Esophagus (tissue), 2 donors: ENCODE measurements around the gene SVIP. TPM values are rescaled to one million over a fixed set of nuclear protein-coding genes. Genes with fewer than 3 reads are reported as not detected.

ENCODE experiments used
- H3K27ac ChIP-seq, 2 donors: one replicate each; pipeline ENCODE4 v1.5.1; 2013; ENCODE audit warnings: low read depth in 2 of 2, mild to moderate bottlenecking in 2 of 2, inconsistent platforms in 1 of 2, low read length in 1 of 2, moderate library complexity in 1 of 2
- H3K27me3 ChIP-seq, 2 donors: one replicate each; pipeline ENCODE4 v1.6.1; 2013; ENCODE audit warnings: low read length in 2 of 2, control low read depth in 1 of 2, mild to moderate bottlenecking in 1 of 2; ENCODE audit not compliant: insufficient read depth in 2 of 2, control insufficient read depth in 1 of 2
- H3K36me3 ChIP-seq, 2 donors: one replicate each; pipeline ENCODE4 v1.6.1; 2013; ENCODE audit warnings: low read length in 1 of 2; ENCODE audit not compliant: control insufficient read depth in 2 of 2, insufficient read depth in 2 of 2
- H3K4me1 ChIP-seq, 2 donors: one replicate each; pipeline ENCODE4 v1.6.1; 2013; ENCODE audit warnings: low read length in 1 of 2; ENCODE audit not compliant: control insufficient read depth in 2 of 2, insufficient read depth in 2 of 2
- H3K4me3 ChIP-seq, 2 donors: one replicate each; pipeline ENCODE4 v1.5.1; 2013; ENCODE audit warnings: low read length in 2 of 2, mild to moderate bottlenecking in 2 of 2, low read depth in 1 of 2, moderate library complexity in 1 of 2
- H3K9me3 ChIP-seq, 2 donors: one replicate each; pipeline ENCODE4 v1.6.1; 2013; ENCODE audit warnings: mild to moderate bottlenecking in 2 of 2, low read depth in 1 of 2, low read length in 1 of 2, moderate library complexity in 1 of 2; ENCODE audit not compliant: control insufficient read depth in 2 of 2, insufficient read depth in 1 of 2
- WGBS, 2 donors: extraction: QIAGEN DNeasy Blood & Tissue Kit; methylation state at CpG; one replicate each; pipeline ENCODE4 v1.1.7; 2013; 5-methylcytosine and 5-hydroxymethylcytosine counted together
- polyA plus RNA-seq, 2 donors: library from polyadenylated mRNA; stranded (reverse); fragments of 200-250 nt; gene quantifications; one replicate each; pipeline ENCODE4 v1.2.3, GENCODE V29; 2013
- donor health status: healthy with polysubstance abuse.
- donor health status: Bipolar disorder and iron deficiency.

The SVIP gene
- polyA plus RNA-seq, 2 donors, result 9.2 to 10.3 TPM

DNA sequence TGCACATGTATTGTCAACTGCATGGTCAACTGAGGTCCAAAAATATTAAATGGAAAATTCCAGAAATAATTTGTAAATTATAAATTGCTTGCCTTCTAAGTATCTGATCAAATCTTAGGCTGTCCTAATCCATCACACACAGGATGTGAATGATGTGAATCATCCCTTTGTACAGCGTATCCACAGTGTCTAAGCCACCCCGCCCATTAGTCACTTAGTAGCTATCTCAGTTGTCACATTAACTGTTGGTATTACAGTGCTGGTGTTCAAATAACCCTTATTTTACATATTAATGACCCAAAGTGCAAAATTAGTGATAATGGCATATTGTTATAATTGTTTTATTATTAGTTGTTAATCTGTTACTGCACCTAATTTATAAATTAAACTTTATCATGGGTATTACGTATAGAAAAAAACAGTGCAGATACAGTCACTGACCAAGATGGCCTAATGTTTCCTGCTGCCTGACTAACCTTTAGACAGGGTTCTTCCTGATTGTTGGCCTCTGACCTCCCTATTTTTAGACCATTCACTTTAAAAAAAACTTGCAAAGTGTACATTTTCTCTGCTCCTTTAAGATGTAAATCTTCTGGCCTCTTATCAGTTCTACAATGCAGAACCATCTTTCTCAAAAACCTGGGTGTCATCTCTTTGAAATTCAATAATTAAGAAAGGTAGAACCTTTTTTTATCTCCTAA is 2.9 kb upstream of the SVIP start:
- no peak overlapping the region for H3K27ac ChIP-seq
- H3K36me3 ChIP-seq, result no peaks in the 10 kb centered on the region
- H3K9me3 ChIP-seq, result no peaks in the 10 kb centered on the region
- no peaks in the 10 kb centered on the region for H3K4me1 ChIP-seq
- no peaks in the 10 kb centered on the region for H3K27me3 ChIP-seq
- no peak overlapping the region for H3K4me3 ChIP-seq
- 61 to 62% methylated on average over 3 of the region's 3 CpGs for WGBS, 2 donors

DNA sequence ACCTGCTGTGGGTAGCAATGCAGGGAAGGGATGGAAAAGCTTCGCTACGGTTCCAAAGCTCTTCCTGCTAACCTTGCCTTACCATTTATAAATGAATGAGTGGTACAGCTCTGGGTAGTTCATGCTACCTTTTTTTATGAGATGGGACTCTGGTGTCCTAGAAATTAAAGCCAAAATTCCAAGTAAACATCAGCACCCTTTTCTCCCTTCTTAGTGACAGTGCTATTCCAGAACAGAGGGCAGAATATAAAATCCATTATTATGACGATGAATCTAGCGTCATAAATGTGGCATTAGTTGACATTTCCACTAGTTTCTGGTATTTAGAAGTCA is 447 bp upstream of the SVIP start:
- Histone ChIP-seq H3K4me1 (no peaks in the 10 kb centered on the region), H3K27ac (no peak overlapping the region), H3K9me3 (no peaks in the 10 kb centered on the region), H3K4me3 (peak overlapping the region in 1 of 2 donors; percentile 27), H3K36me3 (no peaks in the 10 kb centered on the region), H3K27me3 (no peaks in the 10 kb centered on the region)
- 14 to 15% methylated on average over 4 of the region's 4 CpGs for WGBS, 2 donors

DNA sequence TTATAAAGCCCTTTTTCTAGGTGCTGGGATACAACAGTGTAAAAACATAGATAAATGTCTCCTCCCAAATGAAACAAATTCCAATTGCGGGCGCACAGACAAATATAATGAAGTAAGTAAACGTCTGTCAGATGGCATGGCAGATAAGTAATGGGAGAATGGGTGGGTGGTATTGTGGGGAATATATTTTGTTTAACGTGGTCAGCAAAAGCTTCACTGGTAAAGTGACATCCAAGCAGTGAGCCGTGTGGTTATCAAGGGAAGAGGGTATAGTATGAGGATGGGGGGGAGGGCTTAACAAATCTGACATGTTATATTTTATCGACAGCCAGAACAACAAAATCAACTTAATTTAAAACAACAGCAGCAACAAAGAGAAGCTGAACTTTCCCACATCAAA is 1.2 kb downstream of the SVIP start:
- no peak overlapping the region for H3K4me3 ChIP-seq
- H3K4me1 ChIP-seq, result no peaks in the 10 kb centered on the region
- H3K27ac ChIP-seq, result no peak overlapping the region
- peaks cover 0 to 3% of the 10 kb centered on the region in 2 donors for H3K36me3 ChIP-seq
- no peaks in the 10 kb centered on the region for H3K27me3 ChIP-seq
- H3K9me3 ChIP-seq, result no peaks in the 10 kb centered on the region
- WGBS, 2 donors, result 57 to 71% methylated on average over 6 of the region's 6 CpGs

DNA sequence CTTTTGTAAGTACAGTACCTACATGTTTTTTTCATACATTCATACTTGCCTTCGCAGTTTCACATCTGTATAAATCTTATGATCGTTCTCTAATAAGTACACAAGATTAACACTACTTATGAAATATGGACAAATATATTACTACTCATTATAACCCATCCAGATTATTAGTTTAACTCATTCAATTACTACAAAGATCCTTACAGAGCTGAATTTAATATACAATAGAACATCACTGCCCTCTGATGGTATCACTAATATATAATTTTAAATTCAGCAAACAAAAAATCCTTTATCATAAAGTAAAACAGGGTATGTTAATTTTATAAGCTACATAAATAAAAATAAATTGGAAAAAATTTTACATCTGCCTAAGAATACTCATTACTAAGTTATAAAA is 7.4 kb downstream of the SVIP start:
- Histone ChIP-seq H3K4me3 (no peak overlapping the region), H3K27ac (no peak overlapping the region), H3K4me1 (no peaks in the 10 kb centered on the region), H3K27me3 (no peaks in the 10 kb centered on the region), H3K9me3 (no peaks in the 10 kb centered on the region), H3K36me3 (peaks cover 0 to 3% of the 10 kb centered on the region in 2 donors)
- 96 to 98% methylated on average over 2 of the region's 2 CpGs for WGBS, 2 donors

DNA sequence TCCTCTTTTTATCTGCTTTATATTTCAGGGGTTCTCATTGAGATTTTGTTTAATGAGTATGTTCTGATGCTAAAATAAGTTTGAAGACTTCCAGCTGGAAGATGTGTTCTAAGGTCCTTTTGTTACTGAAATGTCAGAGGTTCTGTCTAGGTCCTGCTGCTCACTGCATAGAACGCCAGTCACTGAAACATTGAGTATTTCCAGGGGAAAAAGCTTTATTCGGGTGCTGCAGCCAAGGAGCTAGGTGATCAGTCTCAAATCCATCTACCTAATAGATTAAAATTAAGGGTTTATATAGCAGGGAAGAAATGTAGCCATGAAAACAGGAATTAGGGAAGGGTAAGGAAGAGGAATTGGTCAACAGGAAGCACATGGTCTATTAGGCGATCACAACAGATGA is 19.7 kb downstream of the SVIP start:
- Histone ChIP-seq H3K27me3 (no peaks in the 10 kb centered on the region), H3K9me3 (no peaks in the 10 kb centered on the region), H3K4me1 (no peaks in the 10 kb centered on the region), H3K4me3 (no peak overlapping the region), H3K27ac (no peak overlapping the region), H3K36me3 (no peaks in the 10 kb centered on the region)
- WGBS, 2 donors, result 89 to 93% methylated on average over 3 of the region's 3 CpGs

DNA sequence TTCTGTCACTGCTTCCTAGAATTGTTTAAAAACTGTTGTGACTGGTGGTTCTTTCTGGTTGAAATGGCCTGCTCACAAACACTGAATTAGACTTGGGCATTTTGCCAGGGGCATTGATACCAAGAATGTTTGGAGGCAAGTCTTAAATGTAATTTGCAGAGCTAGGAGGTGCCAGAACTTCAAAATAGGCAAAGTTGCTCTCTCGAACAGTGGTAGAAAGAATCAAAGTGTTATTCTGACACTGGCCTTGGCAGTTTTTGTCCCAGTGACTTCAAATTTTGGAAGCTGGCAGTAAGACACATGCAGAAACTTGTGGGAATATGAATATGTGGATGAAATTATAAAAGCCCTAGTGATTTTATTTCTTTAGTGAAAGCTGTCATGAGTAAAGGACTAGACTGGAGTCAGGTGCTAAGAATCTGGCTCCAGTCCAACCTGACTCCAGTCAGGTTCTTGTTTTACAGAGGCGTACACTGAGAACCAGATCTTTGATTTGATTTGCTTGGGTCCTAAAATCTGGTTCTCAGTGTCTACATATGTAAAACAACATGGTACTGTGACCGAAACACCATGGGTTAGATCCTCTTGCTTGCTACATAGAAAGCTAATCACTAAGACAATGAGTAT is 20.9 kb downstream of the SVIP start:
- Histone ChIP-seq H3K4me1 (no peaks in the 10 kb centered on the region), H3K4me3 (no peak overlapping the region), H3K9me3 (no peaks in the 10 kb centered on the region), H3K27me3 (no peaks in the 10 kb centered on the region), H3K27ac (no peak overlapping the region), H3K36me3 (no peaks in the 10 kb centered on the region)
- 62 to 68% methylated on average over 3 of the region's 3 CpGs for WGBS, 2 donors

DNA sequence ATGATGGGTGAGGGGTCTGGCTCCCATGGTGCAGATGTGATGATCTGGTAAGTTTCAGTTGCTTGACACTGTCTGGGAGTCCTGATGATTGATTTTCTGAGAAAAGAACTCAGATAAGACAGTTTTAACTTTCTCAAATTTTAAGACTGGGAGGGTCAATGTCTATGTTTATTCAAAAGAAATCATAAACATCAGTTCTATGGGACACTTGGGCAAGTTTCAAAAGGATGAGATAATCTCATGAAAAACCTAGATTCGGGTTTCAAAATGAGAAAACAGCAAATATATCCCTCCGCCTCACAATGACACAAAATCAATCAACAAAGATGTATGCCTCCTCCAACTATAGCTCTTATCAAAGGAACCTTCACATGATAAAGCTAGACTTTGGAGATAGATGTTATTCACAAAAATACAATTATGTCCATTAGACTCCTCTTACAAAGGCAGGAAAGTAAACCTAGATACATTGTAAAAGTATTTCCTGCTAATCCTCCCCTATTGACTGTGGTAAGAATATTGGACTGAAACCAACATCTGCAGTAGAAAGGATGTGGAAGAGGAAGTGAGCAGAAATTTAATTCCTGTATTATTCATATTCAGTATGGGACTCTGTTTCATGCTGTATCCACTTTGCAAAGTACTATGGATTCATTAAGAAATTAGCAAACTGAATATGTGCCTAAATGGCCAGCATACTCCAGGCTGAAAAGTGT is 21.6 kb downstream of the SVIP start:
- no peak overlapping the region for H3K4me3 ChIP-seq
- no peaks in the 10 kb centered on the region for H3K9me3 ChIP-seq
- H3K27me3 ChIP-seq, result no peaks in the 10 kb centered on the region
- no peaks in the 10 kb centered on the region for H3K36me3 ChIP-seq
- WGBS, 2 donors, result 64 to 71% methylated on average over 2 of the region's 2 CpGs
- H3K27ac ChIP-seq, result no peak overlapping the region
- H3K4me1 ChIP-seq, result no peaks in the 10 kb centered on the region

DNA sequence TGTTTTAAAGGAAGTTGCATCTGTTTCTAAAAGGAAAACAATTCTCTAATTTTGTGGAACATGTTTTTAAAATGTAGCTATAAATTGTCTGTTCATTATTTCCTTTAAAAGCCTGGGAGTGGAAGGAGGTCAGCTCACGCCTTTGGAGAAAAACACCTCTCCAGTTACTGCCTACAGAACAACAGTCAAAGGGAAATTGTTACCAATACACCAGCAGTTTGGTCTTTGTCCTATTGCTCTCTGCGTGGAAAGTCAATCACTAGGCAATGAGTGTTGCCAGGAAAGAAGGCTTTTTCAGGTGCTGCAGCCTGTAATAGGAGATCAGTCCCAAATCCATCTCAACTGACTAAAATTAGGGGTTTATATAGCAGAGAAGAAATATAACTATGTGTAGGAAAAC is 22.2 kb downstream of the SVIP start:
- Histone ChIP-seq H3K27ac (no peak overlapping the region), H3K9me3 (no peaks in the 10 kb centered on the region), H3K36me3 (no peaks in the 10 kb centered on the region), H3K27me3 (no peaks in the 10 kb centered on the region), H3K4me1 (no peaks in the 10 kb centered on the region), H3K4me3 (no peak overlapping the region)
- 74 to 82% methylated on average over 2 of the region's 2 CpGs for WGBS, 2 donors

DNA sequence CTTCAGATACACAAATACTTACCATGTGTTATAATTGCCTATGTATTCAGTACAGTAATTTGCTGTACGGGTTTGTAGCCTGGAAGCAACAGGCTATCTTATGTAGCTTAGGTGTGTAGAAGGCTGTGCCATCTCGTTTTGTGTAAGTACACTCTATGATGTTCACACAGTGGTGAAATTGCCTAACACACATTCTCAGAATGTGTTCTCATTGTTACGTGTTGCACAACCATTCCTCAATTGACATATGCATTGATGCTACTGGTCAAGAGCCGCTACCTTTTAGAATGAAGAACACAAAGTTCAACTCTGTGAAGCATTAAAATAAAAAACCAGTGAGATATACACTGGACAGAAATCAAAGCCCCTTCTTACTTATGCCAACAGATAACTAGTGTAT is 26.7 kb downstream of the SVIP start:
- Histone ChIP-seq H3K36me3 (no peaks in the 10 kb centered on the region), H3K4me3 (no peak overlapping the region), H3K9me3 (no peaks in the 10 kb centered on the region), H3K4me1 (no peaks in the 10 kb centered on the region), H3K27me3 (no peaks in the 10 kb centered on the region), H3K27ac (no peak overlapping the region)
- WGBS, 2 donors, result 84 to 89% methylated on average over 4 of the region's 4 CpGs

DNA sequence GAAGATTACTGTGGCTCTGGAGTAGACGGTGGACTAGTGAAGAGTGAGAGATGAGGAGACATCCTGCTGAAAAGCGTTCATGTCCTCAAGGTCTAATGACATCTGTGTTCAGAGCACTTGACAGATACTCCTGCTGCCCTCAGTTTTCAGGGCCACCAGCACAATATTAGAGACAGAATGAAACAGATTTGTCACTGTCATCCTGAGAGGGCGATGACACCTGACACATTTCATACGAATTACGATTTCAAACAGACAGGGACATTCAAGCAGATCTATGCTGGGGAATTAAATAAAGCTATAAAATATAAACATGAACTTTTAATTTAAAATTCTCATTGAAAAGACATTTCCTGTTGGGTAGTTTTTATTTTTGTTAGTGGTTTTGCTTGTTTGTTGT is 29.1 kb downstream of the SVIP start:
- H3K4me3 ChIP-seq, result no peak overlapping the region
- H3K4me1 ChIP-seq, result no peaks in the 10 kb centered on the region
- no peak overlapping the region for H3K27ac ChIP-seq
- 87 to 89% methylated on average over 5 of the region's 5 CpGs for WGBS, 2 donors
- no peaks in the 10 kb centered on the region for H3K27me3 ChIP-seq
- H3K36me3 ChIP-seq, result no peaks in the 10 kb centered on the region
- no peaks in the 10 kb centered on the region for H3K9me3 ChIP-seq
